Prostate gland (tissue), 2 donors: Measurements from ENCODE around the gene CCRL2. TPM values are rescaled to one million over a fixed set of nuclear protein-coding genes. Genes with fewer than 3 reads are reported as not detected.
"Not testable (repeated sequence)": the region's sequence is repeated elsewhere in the genome, so short reads cannot be mapped to it uniquely, and the experiment has no call there.

Experiments used
- DNase-seq: peaks from one replicate; pipeline ENCODE4 v3.0.0-alpha.2; 2019; ENCODE audit warnings: low spot score
- H3K27ac ChIP-seq, 2 donors: fragments of 200-600 bp; sonication (generic); 2 replicates each; pipeline ENCODE4 v1.5.1; 2017 to 2019
- H3K27me3 ChIP-seq: fragments of 200-600 bp; sonication (generic); replicated peaks from 2 replicates; pipeline ENCODE4 v1.5.1; 2019; ENCODE audit not compliant: insufficient read depth
- H3K36me3 ChIP-seq, 2 donors: fragments of 200-600 bp; sonication (generic); 1 replicate in 1 of 2; 2 replicates in 1 of 2; pipeline versions ENCODE4 v1.5.1 to v1.8.1; 2017 to 2019
- H3K4me1 ChIP-seq: fragments of 200-600 bp; sonication (generic); replicated peaks from 2 replicates; pipeline ENCODE4 v1.5.1; 2019
- H3K4me3 ChIP-seq, 2 donors: fragments of 200-600 bp; sonication (generic); 2 replicates each; pipeline ENCODE4 v1.5.1; 2017 to 2019
- H3K9me3 ChIP-seq: fragments of 200-600 bp; sonication (generic); 2 replicates; pipeline ENCODE4 v1.5.1; 2017
- POLR2A ChIP-seq: fragments of 450-650 bp; IDR thresholded peaks from one replicate; pipeline ENCODE4 v1.6.1; 2016; ENCODE audit warnings: antibody characterized with exemption, mild to moderate bottlenecking
- POLR2AphosphoS5 ChIP-seq: sonication (generic); formaldehyde crosslinking; IDR thresholded peaks from one replicate; pipeline ENCODE4 v1.6.1; 2017; ENCODE audit warnings: antibody characterized with exemption
- WGBS: methylation state at CpG from one replicate; pipeline ENCODE4 v1.1.5; 2018; 5-methylcytosine and 5-hydroxymethylcytosine counted together
- intact Hi-C: fragments of 100-400 bp; cut with DNase I; formaldehyde crosslinking; loops from one replicate; pipeline ENCODE4 v1.14.2; 2022
- total RNA-seq, 2 donors: library from RNA; depleted of rRNA; stranded (reverse); fragments of >200 nt; gene quantifications; one replicate each; pipeline ENCODE4 v1.1.0, GENCODE V29; 2016
- TF ChIP-seq, protein P1 (sequence below), 4 experiments: fragments of 200-600 bp in 2 of 4; fragments of 450-650 bp in 2 of 4; sonication (generic) in 2 of 4; IDR thresholded peaks; 1 replicate in 3 of 4; 2 replicates in 1 of 4; pipeline ENCODE4 v1.5.1; 2016 to 2019; ENCODE audit warnings: antibody characterized with exemption in 4 of 4, mild to moderate bottlenecking in 2 of 4, moderate library complexity in 2 of 4

The CCRL2 gene
- total RNA-seq, 2 donors from 2014 or later: 0.09 to 0.45 TPM

DNA sequence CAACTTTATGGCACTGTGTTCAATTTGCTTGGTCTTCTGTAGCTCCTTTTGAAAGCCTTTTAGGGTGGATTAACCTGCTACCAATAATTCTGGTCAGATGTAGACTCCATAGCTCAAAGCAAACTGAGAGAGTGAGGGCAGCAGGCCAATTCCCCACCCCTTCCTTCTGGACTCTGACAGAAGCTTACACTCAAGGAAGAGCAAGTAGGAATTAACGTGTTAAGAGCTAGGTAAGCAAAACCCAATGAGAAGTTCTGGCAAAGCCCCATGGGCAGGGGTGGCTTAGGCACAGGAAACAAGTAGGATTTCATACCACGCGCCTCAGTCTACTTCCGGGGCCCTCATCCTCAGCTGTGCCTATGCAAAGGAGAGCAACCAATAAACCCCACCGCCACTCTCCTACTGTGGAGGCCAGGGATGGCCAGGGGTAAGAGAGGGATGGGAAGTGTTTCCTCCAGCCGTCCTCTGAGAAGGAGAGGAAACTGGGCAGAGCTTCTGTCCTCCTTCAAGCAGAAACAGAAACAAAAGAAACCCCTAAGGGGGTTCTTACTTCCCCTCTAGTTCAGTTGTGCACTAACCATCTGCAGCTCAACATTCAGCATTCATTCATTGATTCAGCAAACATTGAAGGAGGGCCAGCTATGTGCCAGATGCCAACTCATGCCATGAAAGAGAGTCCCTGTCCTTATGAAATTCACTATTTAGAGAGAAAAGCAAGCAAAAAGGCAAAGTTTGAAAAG lies 23.7 kb upstream of the CCRL2 start:
- TF ChIP-seq POLR2A: no peak
- TF ChIP-seq POLR2AphosphoS5: no peak
- TF ChIP-seq, protein P1, sequence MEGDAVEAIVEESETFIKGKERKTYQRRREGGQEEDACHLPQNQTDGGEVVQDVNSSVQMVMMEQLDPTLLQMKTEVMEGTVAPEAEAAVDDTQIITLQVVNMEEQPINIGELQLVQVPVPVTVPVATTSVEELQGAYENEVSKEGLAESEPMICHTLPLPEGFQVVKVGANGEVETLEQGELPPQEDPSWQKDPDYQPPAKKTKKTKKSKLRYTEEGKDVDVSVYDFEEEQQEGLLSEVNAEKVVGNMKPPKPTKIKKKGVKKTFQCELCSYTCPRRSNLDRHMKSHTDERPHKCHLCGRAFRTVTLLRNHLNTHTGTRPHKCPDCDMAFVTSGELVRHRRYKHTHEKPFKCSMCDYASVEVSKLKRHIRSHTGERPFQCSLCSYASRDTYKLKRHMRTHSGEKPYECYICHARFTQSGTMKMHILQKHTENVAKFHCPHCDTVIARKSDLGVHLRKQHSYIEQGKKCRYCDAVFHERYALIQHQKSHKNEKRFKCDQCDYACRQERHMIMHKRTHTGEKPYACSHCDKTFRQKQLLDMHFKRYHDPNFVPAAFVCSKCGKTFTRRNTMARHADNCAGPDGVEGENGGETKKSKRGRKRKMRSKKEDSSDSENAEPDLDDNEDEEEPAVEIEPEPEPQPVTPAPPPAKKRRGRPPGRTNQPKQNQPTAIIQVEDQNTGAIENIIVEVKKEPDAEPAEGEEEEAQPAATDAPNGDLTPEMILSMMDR (IDR thresholded peaks at IDR 0.05): no peak
- no peak for DNase-seq
- Histone ChIP-seq H3K27me3 (no peaks in the 10 kb centered on the region), H3K36me3 (no peaks in the 10 kb centered on the region), H3K4me1 (peaks cover 7% of the 10 kb centered on the region), H3K9me3 (no peaks in the 10 kb centered on the region), H3K27ac (no peak overlapping the region), H3K4me3 (no peak overlapping the region)
- intact Hi-C loops: no loop called here
- WGBS: 33% methylated on average over 6 of the region's 6 CpGs

- no peak overlapping the region for H3K27ac ChIP-seq
- H3K36me3 ChIP-seq: no peaks in the 10 kb centered on the region
- intact Hi-C loops: no loop called here
- H3K9me3 ChIP-seq: no peaks in the 10 kb centered on the region
- no peak for TF ChIP-seq POLR2A
- TF ChIP-seq, protein P1 (IDR thresholded peaks at IDR 0.05): no peak
- no peak for TF ChIP-seq POLR2AphosphoS5
- 24% methylated on average over 5 of the region's 5 CpGs for WGBS
- H3K4me3 ChIP-seq: no peak overlapping the region
- peaks cover 7% of the 10 kb centered on the region for H3K4me1 ChIP-seq
- DNase-seq: no peak
- H3K27me3 ChIP-seq: no peaks in the 10 kb centered on the region
Measured at GRCh38 chr3:46383951-46384330, 23.1 kb upstream of the CCRL2 start.

DNA sequence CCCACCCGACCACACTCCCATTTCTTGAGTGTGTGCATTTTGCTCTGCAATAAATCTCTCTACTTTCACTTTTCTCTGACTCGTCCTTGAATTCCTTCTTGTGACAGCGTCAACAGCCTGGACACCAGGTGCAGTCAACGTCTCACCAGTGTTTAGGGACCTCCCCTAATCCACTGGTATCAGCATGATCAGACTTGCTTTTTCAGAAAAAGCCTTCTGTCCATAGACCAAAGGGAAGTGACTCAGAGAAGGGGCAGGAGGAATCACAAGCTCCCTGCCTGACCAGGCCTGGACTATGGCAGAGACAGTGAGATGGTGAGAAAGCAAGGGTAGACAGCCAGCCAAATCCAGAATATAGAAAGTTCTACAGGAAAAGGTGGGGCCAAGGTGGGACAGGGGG lies 20.9 kb upstream of the CCRL2 start:
- intact Hi-C loops: no loop called here
- no peaks in the 10 kb centered on the region for H3K27me3 ChIP-seq
- no peak overlapping the region for H3K4me3 ChIP-seq
- H3K4me1 ChIP-seq: peaks cover 7% of the 10 kb centered on the region
- peak; percentile 42 for DNase-seq
- no peak overlapping the region for H3K27ac ChIP-seq
- 27% methylated on average over 4 of the region's 4 CpGs for WGBS
- peak; percentile 85 for TF ChIP-seq POLR2AphosphoS5
- TF ChIP-seq POLR2A: no peak
- TF ChIP-seq, protein P1 (IDR thresholded peaks at IDR 0.05): no peak
- H3K36me3 ChIP-seq: no peaks in the 10 kb centered on the region
- H3K9me3 ChIP-seq: no peaks in the 10 kb centered on the region

- DNase-seq, intact Hi-C loops, H3K4me3 ChIP-seq, H3K9me3 ChIP-seq, H3K4me1 ChIP-seq, H3K27me3 ChIP-seq, H3K27ac ChIP-seq, H3K36me3 ChIP-seq: not testable (repeated sequence)
- WGBS: 92% methylated on average over 4 of the region's 4 CpGs
Measured at GRCh38 chr3:46388847-46389246, 18.2 kb upstream of the CCRL2 start.

GRCh38 chr3:46389306-46389705 lies 17.8 kb upstream of the CCRL2 start:
- WGBS: 84% methylated on average over 6 of the region's 6 CpGs
- TF ChIP-seq, protein P1 (IDR thresholded peaks at IDR 0.05): no peak
- TF ChIP-seq POLR2A: no peak
- TF ChIP-seq POLR2AphosphoS5: no peak
- Histone ChIP-seq H3K4me1 (no peaks in the 10 kb centered on the region), H3K4me3 (no peak overlapping the region), H3K27me3 (no peaks in the 10 kb centered on the region), H3K27ac (no peak overlapping the region), H3K9me3 (no peaks in the 10 kb centered on the region), H3K36me3 (no peaks in the 10 kb centered on the region)
- intact Hi-C loops: no loop called here
- DNase-seq: no peak

GRCh38 chr3:46391526-46391925 lies 15.5 kb upstream of the CCRL2 start:
- intact Hi-C loops, DNase-seq, H3K36me3 ChIP-seq, H3K9me3 ChIP-seq, H3K4me3 ChIP-seq, H3K27me3 ChIP-seq, H3K4me1 ChIP-seq, H3K27ac ChIP-seq: not testable (repeated sequence)
- 89% methylated on average over 5 of the region's 5 CpGs for WGBS
